NB4 (cell line): Measurements from ENCODE around the gene SRA1.

ENCODE experiments used
- DNase-seq: peaks from one replicate; pipeline ENCODE4 v3.0.0; 2010; ENCODE audit warnings: low read depth
- H3K4me3 ChIP-seq: one replicate; pipeline ENCODE4 v1.5.1; 2011; ENCODE audit warnings: mild to moderate bottlenecking, low read depth, low read length, moderate library complexity
- CTCF ChIP-seq: IDR thresholded peaks from one replicate; pipeline ENCODE4 v1.5.1; 2012; ENCODE audit warnings: low read depth, low read length
- MAX ChIP-seq: IDR thresholded peaks from 2 replicates; pipeline ENCODE4 v1.6.1; 2011; ENCODE audit warnings: low read depth, low read length
- MYC ChIP-seq: IDR thresholded peaks from 2 replicates; pipeline ENCODE4 v1.6.1; 2011; ENCODE audit warnings: low read depth, low read length
- POLR2A ChIP-seq: IDR thresholded peaks from 2 replicates; pipeline ENCODE4 v1.6.1; 2011; ENCODE audit warnings: mild to moderate bottlenecking; ENCODE audit not compliant: insufficient read length; ENCODE audit errors: extremely low read depth

Gene SRA1

DNA sequence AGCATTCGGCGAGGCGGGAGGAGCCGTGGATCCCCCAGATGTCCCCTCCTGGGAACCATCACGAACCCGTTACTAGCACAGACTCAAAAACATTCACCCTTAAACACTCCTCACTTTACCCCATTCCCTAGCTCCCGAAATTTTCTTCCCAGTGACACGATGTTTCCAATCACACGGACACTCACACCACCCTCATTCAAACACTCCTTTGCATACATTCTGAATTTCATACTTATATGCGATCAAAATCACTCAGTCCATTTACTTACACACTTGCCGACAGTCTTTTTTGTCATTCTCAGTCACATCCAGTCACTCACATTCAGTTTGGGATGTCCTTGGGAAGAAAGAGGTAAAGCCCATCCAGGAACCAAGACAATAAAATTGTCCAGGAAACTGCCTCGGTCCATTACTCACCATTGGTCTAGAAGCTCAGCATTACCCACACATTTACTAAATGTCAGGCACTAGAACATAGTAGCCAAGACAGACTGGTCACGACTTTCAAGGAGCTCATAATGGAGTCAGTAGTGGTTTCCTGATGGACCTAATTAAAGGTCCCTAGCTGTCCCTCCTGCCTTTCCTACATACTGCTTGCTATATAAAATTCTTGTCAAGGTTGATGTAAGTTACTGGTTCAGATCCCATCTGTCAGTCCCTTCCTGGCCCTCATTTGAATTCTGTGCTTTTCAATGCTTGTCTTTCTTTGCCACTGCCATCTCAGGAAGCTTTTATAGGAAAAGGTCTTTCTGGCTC lies 7.9 kb upstream of the SRA1 start:
- no peak for DNase-seq
- H3K4me3 ChIP-seq, result peak overlapping the region; percentile 95
- TF ChIP-seq MYC, result no peak
- no peak for TF ChIP-seq POLR2A
- no peak for TF ChIP-seq CTCF
- TF ChIP-seq MAX, result no peak

DNA sequence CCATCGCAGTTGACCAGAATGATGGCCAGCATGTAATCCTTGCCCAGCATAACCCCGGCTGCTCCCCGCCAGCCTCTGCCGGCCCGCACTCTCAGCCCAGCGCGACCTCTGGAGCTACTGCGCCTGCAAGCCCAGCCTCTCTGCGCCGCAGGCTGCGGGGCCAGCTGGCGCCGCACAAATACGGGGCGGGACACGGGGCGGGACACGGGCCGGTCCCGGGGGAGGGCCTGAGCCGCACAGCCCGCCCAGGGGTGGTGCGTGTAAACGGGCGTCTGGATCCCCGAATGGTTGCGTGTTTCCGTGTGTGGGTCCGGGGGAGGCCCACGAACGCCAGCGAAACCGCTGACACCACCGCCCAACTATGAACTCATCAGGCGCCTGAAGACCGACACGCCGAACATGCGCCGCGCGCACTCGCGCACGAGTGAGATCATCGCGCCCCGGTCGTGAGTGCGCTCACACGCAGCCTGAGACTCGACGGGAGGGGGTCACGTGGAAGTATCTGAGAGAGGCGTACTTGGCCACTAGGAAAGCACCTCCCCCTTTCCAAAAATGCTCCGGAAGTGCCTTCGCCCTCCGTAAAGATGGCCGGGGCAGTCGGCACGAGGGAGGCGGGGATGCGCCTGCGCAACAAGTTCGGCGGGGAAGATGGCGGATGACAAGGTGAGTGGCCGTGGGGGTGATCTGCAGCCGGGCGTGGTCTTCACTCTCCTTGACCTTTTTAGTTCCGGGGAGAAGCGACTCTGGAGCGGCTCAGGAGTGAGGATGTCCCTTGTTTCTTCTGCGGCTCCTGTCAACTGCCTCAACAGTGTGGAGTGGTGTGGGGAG lies 7.1 kb upstream of the SRA1 start, which contains the start of the genes APBB3 and SLC35A4:
Gene APBB3, minus strand, starts transcription at position 403 of the 828 bp plus-strand sequence. Its CDS starts 353 bp downstream, at position 50.
Gene SLC35A4, plus strand, starts transcription at position 633 of the 828 bp plus-strand sequence. CDS start 2,342 bp downstream, outside the sequence.
- peak; percentile 80 for TF ChIP-seq POLR2A
- peak; percentile 98 for TF ChIP-seq MAX
- no peak for TF ChIP-seq CTCF
- peak; percentile 94 for TF ChIP-seq MYC
- peak within 1 kb of the TSS; percentile 95 for H3K4me3 ChIP-seq

DNA sequence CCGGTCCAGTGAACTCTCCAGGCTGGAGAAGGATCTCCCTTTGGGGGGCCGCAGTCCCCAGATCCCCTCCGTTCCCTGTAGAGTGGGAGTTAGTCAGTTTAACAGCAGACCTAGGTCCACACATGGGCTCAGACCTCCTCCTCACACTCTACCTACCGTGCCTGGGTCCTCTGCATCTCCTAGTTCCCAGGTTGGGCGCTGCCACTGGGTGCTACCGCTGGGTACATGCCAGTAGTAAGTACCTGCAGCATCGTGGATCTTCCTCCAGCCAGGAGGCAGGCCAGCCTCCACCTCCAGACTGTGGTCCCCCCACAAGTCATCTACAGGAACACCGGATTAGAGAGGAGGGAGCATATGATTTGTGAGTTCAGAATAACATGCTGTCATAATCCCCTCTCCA lies 6.3 kb upstream of the SRA1 start:
- TF ChIP-seq MAX, result no peak
- no peak for TF ChIP-seq CTCF
- TF ChIP-seq MYC, result no peak
- TF ChIP-seq POLR2A, result no peak
- H3K4me3 ChIP-seq, result peak overlapping the region; percentile 95
- DNase-seq, result no peak

More for the DNA sequence above, 7.1 kb upstream of the SRA1 start, which contains the start of the genes APBB3 and SLC35A4:
- DNase-seq, result peak; percentile 97

GRCh38 chr5:140561753-140562523 lies 4.7 kb upstream of the SRA1 start:
- no peak overlapping the region for H3K4me3 ChIP-seq
- no peak for TF ChIP-seq MAX
- TF ChIP-seq MYC, result no peak
- no peak for TF ChIP-seq POLR2A
- no peak for TF ChIP-seq CTCF
- DNase-seq, result no peak

DNA sequence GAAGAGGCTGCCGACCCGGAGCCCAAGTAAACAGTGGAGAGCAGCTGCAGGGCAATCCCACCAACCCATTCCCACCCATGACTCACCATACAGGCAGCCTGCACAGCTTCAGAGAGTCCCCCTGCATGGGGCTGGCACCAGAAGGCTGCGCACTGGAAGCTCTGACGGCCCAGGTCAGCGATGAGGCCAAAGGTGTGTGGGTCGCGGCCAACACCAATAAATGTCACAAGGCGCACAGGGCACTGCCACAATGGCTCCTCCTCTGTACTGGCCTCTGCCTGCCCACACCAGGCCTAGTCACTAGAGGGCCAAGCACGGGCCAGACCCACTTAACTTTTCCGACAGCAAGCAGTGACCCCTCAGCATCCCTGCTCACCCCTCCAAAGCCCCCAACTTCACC lies 3.0 kb upstream of the SRA1 start:
- TF ChIP-seq MAX (no peak), CTCF (no peak), POLR2A (no peak), MYC (no peak)
- DNase-seq, result no peak
- no peak overlapping the region for H3K4me3 ChIP-seq
